ENCODE measurements around the gene GK.

GK gene

GRCh38 chrX:30674799-30675198 lies 21.6 kb downstream of the GK start:
- TF ChIP-seq, protein P1, sequence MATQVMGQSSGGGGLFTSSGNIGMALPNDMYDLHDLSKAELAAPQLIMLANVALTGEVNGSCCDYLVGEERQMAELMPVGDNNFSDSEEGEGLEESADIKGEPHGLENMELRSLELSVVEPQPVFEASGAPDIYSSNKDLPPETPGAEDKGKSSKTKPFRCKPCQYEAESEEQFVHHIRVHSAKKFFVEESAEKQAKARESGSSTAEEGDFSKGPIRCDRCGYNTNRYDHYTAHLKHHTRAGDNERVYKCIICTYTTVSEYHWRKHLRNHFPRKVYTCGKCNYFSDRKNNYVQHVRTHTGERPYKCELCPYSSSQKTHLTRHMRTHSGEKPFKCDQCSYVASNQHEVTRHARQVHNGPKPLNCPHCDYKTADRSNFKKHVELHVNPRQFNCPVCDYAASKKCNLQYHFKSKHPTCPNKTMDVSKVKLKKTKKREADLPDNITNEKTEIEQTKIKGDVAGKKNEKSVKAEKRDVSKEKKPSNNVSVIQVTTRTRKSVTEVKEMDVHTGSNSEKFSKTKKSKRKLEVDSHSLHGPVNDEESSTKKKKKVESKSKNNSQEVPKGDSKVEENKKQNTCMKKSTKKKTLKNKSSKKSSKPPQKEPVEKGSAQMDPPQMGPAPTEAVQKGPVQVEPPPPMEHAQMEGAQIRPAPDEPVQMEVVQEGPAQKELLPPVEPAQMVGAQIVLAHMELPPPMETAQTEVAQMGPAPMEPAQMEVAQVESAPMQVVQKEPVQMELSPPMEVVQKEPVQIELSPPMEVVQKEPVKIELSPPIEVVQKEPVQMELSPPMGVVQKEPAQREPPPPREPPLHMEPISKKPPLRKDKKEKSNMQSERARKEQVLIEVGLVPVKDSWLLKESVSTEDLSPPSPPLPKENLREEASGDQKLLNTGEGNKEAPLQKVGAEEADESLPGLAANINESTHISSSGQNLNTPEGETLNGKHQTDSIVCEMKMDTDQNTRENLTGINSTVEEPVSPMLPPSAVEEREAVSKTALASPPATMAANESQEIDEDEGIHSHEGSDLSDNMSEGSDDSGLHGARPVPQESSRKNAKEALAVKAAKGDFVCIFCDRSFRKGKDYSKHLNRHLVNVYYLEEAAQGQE (IDR thresholded peaks at IDR 0.05; ENCODE audit: insufficient read depth in 1 of 2, low read depth in 2 of 2, low read length in 2 of 2) = no peak
- TF ChIP-seq SIN3A (IDR thresholded peaks at IDR 0.05; ENCODE audit: borderline replicate concordance, insufficient read depth, low read length) = no peak
- TF ChIP-seq POLR2AphosphoS5 (IDR thresholded peaks at IDR 0.05; ENCODE audit: low read depth, low read length) = no peak
- TF ChIP-seq FOXP2 (optimal IDR thresholded peaks at IDR 0.05; ENCODE audit: borderline replicate concordance, extremely low read depth, extremely low read length, insufficient read depth) = no peak
- TF ChIP-seq TAF1 (IDR thresholded peaks at IDR 0.05; ENCODE audit: borderline replicate concordance, insufficient read depth, low read length) = no peak

- TF ChIP-seq, protein P1 (IDR thresholded peaks at IDR 0.05; ENCODE audit: insufficient read depth in 1 of 2, low read depth in 2 of 2, low read length in 2 of 2) = no peak
- TF ChIP-seq FOXP2 (optimal IDR thresholded peaks at IDR 0.05; ENCODE audit: borderline replicate concordance, extremely low read depth, extremely low read length, insufficient read depth) (no peak), TAF1 (IDR thresholded peaks at IDR 0.05; ENCODE audit: borderline replicate concordance, insufficient read depth, low read length) (no peak), POLR2AphosphoS5 (IDR thresholded peaks at IDR 0.05; ENCODE audit: low read depth, low read length) (no peak), SIN3A (IDR thresholded peaks at IDR 0.05; ENCODE audit: borderline replicate concordance, insufficient read depth, low read length) (no peak)
These were observed 26.1 kb downstream of the GK start for GRCh38 chrX:30679369-30679768.

DNA sequence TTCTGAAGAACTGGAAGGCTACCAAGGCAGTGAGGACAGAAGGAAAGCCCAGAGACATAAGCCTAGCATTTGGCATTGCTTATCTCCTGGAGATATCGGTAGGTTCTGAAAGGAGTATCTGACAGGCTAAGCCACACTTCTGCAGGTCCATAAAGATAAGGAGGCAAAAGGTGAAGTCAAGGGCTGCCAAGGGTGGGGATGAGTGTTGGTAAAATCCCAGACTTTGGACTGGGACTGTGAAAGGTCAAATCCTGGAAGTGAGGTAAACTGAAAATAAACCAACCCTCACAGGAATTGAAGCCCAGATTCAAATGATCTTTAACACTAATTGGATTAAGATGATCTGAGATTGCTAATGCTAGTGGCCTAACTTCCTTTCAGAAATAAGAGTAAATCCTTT lies 27.4 kb downstream of the GK start:
- TF ChIP-seq FOXP2 (optimal IDR thresholded peaks at IDR 0.05; ENCODE audit: borderline replicate concordance, extremely low read depth, extremely low read length, insufficient read depth) (no peak), TAF1 (IDR thresholded peaks at IDR 0.05; ENCODE audit: borderline replicate concordance, insufficient read depth, low read length) (no peak), SIN3A (IDR thresholded peaks at IDR 0.05; ENCODE audit: borderline replicate concordance, insufficient read depth, low read length) (no peak), POLR2AphosphoS5 (IDR thresholded peaks at IDR 0.05; ENCODE audit: low read depth, low read length) (no peak)
- TF ChIP-seq, protein P1 (IDR thresholded peaks at IDR 0.05; ENCODE audit: insufficient read depth in 1 of 2, low read depth in 2 of 2, low read length in 2 of 2) = no peak

DNA sequence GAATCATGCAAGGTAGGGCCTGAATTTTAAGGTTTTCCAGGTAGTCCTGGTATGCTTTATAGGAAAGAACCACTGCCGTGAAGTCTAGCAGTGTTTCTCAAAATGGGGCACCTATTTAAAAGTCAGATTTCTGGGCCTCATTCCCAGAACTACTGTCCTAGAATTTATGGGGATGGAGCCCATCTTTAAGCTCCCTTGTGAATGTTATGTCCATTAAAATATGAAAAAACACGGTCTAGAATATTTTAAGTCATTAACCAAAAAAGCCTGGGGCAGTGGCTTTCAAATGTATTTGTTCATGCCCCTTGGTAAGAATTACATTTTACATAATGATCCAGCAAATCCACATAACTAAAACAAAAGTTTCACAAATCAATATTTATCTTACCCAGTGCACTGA lies 35.4 kb downstream of the GK start:
- TF ChIP-seq TAF1 (IDR thresholded peaks at IDR 0.05; ENCODE audit: borderline replicate concordance, insufficient read depth, low read length) = no peak
- no peak for TF ChIP-seq SIN3A (IDR thresholded peaks at IDR 0.05; ENCODE audit: borderline replicate concordance, insufficient read depth, low read length)
- TF ChIP-seq POLR2AphosphoS5 (IDR thresholded peaks at IDR 0.05; ENCODE audit: low read depth, low read length) = no peak
- TF ChIP-seq, protein P1 (IDR thresholded peaks at IDR 0.05; ENCODE audit: insufficient read depth in 1 of 2, low read depth in 2 of 2, low read length in 2 of 2) = no peak
- no peak for TF ChIP-seq FOXP2 (optimal IDR thresholded peaks at IDR 0.05; ENCODE audit: borderline replicate concordance, extremely low read depth, extremely low read length, insufficient read depth)

DNA sequence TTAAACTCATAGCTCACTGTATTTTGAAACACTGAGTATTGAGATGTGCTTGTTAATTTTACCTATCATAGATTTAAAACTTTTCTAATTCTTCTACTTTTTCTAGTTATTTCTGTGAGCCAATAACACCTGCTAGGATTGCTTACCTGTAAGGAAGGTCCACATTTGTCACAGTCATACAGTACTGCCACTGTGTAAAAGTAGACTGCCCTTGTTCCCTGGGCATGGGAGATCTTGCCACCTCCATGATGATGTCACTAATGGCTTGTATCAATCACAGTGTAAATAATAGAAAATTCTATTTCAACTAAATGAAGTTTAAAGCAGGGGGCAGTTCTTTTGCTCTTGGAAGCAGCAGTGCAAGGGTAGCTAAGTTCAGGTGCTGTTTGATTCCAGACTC lies 35.9 kb downstream of the GK start:
- TF ChIP-seq TAF1 (IDR thresholded peaks at IDR 0.05; ENCODE audit: borderline replicate concordance, insufficient read depth, low read length) = no peak
- TF ChIP-seq POLR2AphosphoS5 (IDR thresholded peaks at IDR 0.05; ENCODE audit: low read depth, low read length) = no peak
- no peak for TF ChIP-seq FOXP2 (optimal IDR thresholded peaks at IDR 0.05; ENCODE audit: borderline replicate concordance, extremely low read depth, extremely low read length, insufficient read depth)
- TF ChIP-seq, protein P1 (IDR thresholded peaks at IDR 0.05; ENCODE audit: insufficient read depth in 1 of 2, low read depth in 2 of 2, low read length in 2 of 2) = no peak
- TF ChIP-seq SIN3A (IDR thresholded peaks at IDR 0.05; ENCODE audit: borderline replicate concordance, insufficient read depth, low read length) = no peak

Data from PFSK-1 (cell line).